Medulla oblongata (tissue), 1 donor: ENCODE data around the gene RALY.

Source experiments
- DNase-seq: peaks from one replicate; pipeline ENCODE4 v3.0.0-alpha.2; 2015; ENCODE audit errors: extremely low spot score

RALY gene

DNA sequence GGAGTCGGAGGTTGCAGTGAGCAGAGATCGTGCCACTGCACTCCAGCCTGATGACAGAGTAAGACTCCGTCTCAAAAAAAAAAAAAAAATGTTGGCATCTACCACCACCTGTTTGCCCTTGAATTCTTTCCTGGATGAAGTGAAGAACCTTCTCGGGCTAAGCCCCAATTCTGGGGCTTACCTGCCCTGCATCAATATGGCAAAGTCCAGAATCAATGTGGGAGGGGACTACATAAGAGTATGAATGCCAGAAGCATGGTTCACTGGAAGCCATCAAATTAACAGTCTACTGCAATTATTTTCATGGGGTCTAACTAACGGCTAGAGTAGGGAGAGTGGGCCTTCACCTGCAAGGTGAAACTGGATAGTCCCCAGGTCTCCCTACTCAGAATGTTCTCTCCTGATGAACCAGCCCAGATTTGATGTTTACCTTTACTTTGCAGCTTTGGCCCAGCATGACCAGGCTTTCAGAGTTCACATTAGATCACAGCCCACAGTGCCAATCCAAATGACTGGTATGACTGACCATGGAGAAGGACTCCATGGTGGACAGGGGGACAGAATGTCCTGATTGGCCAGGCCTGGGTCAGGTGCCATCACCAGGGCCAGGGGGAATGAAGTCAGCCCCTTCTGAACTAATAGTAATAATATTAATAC is 7.0 kb upstream of the RALY start:
- DNase-seq, result no peak

DNA sequence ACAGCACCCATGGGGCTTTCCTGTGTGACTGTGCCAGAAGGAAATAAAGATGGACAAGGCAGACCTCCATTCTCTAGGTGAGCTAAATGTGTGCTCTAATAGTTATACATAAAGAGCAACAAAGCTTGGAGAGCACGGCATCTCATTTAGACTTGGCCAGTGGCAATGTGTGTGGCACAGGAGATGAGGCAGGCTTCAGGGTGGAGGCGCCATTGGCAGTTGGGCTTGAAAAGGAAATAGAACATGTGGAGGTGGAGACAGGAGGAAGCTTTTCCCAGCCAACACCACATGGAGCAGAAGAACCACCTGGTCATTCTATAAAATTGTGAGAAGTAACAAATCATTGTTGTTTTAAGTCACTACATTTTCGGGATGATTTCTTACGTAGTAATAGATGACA is 3.6 kb upstream of the RALY start:
- DNase-seq, result no peak

DNA sequence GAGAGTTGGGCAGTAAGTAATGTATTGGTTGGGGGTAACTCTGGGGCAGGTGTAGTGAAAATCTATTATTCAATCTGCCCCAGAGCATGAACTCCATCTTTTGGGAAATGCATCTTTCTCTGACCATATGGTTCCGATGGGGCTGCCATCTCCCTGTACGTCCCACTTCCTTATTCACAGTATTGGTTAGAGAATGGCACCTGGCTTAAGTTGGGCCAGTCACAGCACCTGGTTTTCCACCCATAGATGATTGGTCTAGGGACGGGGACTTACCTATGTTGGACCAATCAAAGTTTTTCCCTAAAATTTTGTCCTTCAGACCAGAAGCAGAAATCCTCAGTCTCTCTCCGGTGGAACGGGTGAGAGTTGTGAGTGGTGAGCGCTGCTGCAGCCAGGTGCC is 2.2 kb upstream of the RALY start:
- DNase-seq, result no peak

DNA sequence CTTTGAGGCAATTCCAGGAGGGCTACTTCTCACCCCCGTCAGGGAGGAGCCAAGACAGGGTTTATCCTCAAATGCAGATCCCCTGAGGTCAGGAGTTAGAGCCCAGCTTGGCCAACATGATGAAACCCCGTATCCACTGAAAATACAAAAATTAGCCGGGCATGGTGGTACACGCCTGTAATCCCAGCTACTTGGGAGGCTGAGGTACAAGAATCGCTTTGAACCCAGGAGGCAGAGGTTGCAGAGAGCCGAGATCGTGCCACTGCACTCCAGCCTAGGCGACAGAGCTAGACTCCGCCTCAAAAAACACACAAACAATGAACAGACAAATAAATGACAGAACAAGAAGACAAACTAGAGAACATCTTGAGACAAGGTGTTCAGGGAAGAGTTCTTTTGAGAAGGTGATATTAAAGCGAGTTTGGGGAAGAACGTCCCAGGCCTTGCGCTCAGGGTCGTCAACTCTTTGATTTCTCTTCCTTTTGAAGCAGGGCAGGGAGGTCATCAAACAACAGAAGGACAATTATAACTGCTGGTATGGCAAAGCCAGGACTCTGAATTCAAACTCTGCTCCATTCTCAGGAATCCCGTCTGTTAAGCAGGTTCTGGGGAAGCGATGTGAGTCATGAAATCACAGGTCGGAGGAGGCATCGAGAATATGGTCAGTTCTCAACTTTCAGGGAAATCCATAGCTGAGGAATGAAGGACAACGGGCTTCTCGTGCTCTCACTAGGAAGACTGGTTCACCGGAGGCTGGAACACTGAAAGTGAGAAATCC is 1.4 kb upstream of the RALY start:
- DNase-seq, result no peak

DNA sequence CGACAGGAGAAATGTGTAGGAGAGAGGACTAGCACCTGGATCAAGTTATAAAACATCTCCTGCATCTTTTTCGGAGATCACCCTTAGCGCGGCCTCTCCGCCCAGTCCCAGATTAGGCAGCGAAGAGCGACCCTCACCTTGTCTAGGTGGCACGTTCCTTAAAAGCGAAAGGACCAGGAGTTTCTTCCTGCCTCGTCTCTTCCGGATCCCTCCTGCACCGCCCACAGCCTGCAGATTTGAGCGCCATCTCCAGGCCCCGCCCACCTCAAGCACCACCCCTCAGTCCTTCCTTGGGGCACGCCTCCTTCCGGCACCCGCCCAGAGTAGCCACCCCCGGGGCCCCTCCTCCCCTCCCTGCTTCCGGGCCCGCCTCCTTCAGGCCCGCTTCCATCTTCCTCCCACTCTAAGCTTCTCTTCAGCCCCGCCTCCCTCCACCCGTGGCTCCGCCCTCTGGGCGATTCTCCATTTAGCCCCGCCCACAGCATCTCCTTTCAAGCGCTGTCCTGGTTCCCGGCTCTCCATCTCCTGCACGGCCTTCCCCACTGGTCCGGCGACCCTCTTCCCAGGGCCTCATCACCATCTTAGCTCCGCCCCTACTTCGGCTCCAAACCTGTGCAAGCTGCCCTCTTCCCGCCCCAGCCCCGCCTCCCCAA is 662 bp upstream of the RALY start:
- DNase-seq, result peak; percentile 99

DNA sequence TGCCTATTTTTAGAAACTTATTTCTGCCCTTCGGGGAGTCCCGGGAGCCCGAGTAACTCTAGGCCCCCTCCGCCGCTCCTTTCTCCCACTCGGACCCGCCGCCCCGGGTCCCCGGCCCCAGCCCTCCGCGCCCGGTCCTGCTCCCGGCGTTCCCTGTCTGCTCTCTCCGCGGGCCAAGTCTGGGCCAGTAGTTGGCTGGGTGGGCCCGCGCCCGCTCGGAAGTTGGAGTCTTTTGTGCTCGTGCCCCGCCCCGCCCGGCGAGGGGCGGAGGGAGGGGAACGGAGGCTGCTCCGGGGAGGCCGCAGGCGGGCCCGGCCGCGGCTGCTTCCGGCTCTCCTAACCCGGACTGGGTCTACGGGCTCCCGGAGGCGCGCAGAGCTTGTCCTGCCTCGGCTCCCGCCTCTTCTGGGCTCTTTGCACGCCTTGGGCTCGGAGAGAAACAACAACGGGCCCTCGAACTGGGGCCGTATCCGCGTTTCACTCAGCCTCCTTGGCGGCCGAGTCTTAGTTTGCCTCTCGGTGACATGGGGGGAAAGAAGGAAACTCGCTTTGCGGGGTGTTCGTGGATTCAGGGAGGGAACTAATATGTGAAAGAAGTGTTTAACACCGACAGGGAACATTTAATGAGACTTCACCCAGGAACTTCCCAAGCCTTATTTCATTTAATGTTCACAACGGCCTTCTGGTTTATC is 657 bp downstream of the RALY start:
- peak; percentile 80 for DNase-seq

DNA sequence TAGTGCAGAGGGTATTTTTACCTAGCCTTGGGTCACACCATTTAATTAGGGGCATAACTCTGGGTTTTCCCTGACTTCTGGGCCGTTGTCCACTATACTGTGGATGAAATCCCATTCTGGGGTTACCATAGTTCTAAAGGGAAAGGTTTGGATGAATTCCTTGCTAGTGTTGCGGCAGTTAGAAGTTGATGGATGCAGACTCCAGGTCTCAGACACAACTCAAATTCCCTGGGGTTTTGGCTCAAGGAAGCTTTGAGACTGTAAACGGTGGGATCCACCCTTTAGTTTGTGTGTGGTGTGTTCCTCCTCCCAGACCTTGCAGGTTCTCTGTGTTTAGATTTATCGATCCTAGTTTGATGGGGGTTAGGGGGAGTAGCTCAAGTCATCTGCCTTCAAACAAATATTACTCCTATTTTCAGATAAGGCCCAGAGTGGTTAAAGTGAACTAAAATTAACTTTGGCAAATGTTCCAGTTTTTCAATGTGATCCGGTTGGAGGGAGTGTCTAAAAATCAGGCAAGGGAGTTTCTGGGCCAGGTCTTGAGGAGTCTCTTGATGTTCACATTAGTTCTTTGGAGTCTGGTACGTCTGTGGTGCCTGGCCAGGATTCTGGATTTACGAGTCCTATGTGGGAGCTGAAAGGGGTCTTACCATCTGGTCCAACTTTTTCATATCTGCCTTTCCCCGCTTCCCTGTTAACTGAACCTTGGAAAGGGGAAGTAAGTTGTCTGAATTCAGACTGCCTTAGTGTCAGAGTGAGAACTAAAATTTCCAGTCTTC is 1.5 kb downstream of the RALY start:
- peak; percentile 48 for DNase-seq

DNA sequence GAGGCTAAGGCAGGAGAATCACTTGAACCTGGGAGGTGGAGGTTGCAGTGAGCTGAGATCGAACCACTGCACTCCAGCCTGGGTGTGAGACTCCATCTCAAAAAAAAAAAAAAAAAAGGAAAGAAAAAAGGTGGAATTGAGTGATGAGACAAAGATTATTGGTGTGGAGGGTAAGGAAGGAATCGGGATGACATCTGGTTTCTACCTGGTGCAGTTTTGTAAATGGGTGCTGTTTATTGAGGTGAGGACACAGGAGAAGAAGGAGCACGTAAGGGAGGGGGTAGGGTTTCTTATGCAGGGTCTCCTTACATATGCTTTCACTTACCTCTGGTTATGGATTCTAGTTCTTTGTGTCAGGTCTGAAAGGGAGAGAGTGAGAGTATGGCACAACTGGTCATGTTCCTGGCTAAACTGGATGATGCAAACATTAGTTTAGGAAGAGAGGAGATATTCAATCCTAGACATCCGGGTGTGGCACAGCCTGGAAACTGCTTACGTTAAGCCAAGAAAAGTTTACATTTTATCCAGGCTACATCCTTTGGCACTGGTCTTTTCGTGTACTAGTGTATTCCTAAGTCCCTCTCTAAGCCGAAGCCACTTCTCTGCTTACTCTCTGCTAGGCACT is 5.4 kb downstream of the RALY start:
- no peak for DNase-seq

DNA sequence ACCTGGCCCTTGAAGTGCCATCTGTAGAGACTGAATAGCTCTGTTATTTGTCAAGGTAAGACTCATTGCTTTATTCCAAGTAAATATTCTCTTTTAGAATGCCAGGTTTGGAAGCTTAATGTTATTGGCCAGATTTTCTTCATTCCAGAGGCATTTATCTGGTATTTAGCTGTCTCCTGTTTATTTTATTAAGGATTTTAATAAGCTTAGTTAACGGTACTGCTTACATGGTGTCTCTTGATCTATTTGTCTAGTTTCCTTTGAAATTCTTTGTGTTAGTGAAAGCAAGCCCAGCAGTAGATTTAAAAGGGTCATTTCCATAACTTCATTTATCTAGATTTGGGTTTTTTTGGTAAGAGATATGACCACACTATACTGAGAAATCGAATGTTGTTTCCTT is 7.7 kb downstream of the RALY start:
- no peak for DNase-seq

DNA sequence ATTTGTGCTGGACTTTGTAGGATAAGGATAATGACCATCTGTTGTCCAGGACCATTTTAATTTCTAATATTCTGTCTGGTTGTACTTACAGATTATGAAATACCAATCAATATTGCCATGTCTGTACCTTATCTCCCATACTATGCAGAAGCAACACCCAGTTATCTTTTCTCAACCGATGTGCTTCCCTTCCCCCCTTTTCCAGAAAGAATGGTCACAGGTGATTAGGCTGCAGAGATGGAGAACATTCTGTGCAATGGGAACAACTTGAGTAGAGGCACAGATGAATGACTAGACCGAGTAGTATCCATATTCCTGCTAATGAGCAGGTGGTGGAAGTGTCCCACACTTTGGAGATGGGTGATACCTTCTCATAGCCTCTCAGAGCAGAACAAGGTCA is 10.5 kb downstream of the RALY start:
- DNase-seq, result no peak

DNA sequence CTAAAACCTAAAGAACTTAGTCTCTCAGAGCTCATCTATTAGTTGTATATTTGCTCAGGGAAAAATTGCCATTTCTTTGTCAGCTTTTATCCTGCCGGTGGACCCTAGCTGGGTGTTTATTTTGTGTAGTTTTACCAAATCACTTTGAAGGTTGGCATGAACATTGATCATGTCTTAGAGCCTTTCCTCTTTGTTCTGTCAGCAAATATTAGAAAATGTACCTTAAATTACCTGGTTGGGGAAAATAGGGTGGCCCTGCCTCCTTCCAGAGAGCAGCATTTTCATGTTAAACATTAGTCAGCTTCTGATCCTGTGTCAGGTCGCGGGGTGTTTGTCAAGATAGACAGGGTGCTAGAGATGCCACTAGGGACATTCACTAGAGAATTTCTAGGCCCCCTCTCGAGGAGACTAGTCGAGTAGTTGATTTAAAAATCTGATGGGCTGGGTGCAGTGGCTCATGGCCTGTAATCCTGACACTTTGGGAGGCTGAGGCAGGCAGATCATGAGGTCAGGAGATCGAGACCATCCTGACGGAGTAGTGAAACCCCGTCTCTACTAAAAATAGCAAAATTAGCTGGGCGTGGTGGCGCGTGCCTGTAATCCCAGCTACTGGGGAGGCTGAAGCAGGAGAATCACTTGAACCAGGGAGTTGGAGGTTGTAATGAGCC is 11.2 kb downstream of the RALY start:
- no peak for DNase-seq

DNA sequence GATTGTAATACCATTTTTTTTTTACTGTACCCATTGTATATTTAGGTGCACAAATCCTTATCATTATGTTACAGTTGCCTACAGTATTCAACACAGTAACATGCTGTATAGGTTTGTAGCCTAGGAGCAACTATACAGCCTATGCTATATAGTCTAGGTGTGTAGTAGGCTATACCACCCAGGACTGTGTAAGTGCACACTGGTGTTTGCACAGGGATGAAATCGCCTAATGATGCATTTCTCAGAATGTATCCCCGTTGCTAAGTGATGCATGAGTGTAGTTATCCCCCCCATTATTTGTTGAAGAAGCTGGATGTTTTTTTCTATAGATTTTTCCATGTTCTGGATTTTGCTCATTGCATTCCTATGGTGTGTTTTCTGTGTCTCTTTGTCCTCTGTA is 12.9 kb downstream of the RALY start:
- DNase-seq, result no peak

DNA sequence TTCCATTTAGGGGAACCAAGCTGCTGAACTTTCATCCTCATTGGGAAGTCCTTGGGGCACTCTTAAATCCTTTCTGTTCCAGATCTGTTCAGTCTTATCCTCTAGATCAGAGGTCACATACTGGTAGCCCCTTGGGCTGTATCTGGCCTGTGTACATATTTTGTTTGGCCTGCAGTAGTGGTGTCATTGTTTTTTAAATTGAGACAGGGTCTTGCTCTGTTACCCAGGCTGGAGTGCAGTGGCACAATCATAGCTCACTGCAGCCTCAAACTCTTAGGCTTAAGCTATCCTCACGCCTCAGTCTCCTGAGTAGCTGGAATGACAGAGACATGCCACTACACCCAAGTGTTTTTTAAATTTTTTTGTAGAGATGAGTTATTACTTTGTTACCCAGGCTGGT is 14.8 kb downstream of the RALY start:
- no peak for DNase-seq

DNA sequence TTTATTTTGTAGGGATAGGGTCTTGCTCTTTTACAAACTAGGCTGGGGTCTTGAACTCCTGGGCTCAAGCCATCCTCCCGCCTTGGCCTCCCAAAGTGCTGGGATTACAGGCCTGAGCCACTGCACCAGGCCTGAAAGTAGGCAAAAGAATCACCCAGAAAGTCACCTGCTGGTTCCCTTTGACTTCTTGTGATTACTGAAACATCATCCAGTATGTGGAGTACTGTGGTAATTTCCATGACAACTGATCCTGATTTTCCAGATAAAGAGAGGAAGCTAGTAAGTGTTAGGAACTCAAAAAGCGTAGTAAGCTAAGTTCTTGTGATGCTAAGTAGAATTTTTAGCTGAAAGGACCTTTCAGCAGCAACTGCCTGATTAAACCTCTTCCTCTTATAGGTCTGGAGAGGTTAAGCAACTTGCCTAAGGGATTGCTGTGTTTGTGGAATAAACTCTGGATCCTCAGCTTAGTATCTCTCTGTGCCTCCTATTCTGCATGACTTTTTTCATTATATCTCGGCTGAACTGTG is 16.8 kb downstream of the RALY start:
- DNase-seq, result peak; percentile 20

DNA sequence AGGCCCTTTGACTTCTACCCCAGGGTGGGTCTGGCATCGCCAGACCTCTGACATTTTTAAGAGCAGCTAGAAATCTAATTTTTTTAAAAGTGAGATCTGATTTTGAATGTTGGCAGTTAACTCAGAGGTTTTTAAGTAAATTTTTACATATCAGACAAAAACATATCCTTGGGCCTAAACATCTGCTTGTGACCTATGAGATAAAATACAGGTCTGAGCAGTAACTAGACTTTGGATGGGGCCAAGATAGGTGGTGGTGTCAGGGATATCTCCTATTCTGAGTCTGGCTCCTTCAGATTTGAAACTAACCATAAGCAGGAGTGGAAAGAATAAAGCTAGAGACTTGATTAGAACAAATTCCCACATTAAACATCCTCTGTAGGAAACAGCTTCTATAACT is 17.6 kb downstream of the RALY start:
- no peak for DNase-seq

DNA sequence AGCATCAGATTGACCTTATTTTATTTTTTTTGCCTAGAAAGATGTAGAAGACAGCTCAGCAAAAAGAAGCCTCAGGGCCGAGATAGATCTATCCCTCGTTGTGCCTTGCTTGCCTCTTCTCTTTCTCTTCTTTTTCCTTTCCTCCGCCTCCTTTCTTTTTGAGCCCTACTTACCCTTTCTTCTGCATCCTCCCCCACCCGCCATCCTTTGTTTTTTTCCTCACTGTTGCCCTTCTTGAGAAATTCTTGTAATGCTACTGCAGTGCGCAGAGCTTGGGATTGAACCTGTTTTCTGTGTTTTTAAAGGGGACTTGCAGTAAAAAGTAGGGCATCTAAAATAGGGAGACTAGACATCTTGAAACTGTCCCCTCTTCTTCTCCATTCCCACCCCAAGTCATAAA is 18.6 kb downstream of the RALY start:
- no peak for DNase-seq

DNA sequence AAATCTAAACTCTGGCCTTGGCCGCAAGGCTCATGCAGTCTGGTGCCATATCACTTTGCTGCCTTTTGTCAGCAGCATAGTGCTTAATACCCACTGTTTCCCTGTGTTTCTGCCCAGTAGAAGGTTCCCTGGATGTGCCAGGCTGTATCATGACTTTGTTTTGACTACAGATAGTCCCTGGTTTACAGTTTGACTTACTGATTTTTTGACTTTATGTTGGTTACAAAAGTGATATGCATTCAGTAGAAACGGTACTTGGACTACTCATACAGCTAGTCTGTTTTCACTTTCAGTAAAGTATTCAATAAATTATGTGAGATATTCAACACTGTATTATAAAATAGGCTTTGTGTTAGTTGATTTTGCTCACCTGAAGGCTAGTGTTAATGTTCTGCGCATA is 19.0 kb downstream of the RALY start:
- no peak for DNase-seq

DNA sequence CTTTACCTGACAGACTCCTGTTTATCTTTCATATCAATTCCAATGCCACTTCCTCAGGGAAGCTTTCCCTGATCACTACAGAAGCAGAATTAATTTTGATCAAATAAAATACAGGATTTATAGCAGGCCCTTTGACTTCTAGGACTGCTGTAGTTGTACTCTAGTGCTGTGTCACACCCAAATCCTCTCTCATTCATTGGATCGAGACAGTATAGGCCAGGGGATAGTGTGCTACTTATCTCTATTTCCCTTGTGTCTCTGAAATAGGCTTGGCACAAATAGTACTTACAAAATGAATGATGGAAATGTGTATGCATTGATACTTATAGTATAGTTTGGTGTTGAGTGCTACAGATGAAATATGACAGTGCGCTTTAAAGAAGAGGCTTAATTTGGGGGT is 19.8 kb downstream of the RALY start:
- no peak for DNase-seq

DNA sequence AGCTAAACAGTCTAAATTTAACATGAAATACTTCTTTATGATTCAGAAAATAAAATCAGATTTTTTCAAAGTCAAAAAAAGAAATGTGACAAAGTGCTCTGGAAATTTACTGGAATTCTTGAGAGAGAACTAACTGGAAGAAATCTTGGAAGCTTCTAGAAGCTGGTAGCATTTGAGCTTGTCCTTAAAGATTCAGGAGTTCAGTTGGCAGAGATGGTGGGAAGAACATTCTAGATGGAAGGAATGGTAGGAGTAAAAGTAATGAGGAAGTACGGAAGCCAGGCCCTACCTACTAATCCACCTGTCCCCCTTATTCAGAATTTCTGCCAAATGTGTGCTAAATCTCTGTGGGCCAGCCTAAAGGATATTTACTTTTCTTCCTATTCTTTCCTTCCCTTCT is 21.2 kb downstream of the RALY start:
- DNase-seq, result no peak
